K562 (cell line): ENCODE results near the gene SAMD8. TPM values are rescaled to one million over a fixed set of nuclear protein-coding genes. Genes with fewer than 3 reads are reported as not detected.
A peak's percentile ranks its signal among the peaks of the same experiment; 100 is the strongest.

Experiments
- CHD2 ChIP-seq: IDR thresholded peaks from 2 replicates; pipeline ENCODE4 v1.6.1; 2011; ENCODE audit warnings: low read depth, low read length
- IRF2 ChIP-seq: sonication (generic); formaldehyde crosslinking; IDR thresholded peaks from 2 replicates; pipeline ENCODE4 v1.8.1; 2022; ENCODE audit warnings: mild to moderate bottlenecking, missing genetic modification reagents
- MCM7 ChIP-seq, 2 experiments: fragments of 450-650 bp; IDR thresholded peaks; 2 replicates each; pipeline ENCODE4 v1.6.1; 2016 to 2018
- NONO ChIP-seq, 2 experiments: fragments of 200-400 bp in 1 of 2; fragments of 450-650 bp in 1 of 2; formaldehyde crosslinking in 1 of 2; IDR thresholded peaks; 2 replicates each; pipeline ENCODE4 v1.6.1; 2017; ENCODE audit warnings: low read depth in 2 of 2, mild to moderate bottlenecking in 2 of 2, moderate library complexity in 2 of 2, low read length in 1 of 2
- RBFOX2 ChIP-seq: fragments of 200-400 bp; formaldehyde crosslinking; IDR thresholded peaks from 2 replicates; pipeline ENCODE4 v1.6.1; 2017; ENCODE audit warnings: low read depth, mild to moderate bottlenecking, low read length, moderate library complexity
- SIX5 ChIP-seq, 2 experiments: IDR thresholded peaks; 2 replicates each; pipeline ENCODE4 v1.6.1; 2011; ENCODE audit warnings: low read length in 2 of 2, borderline replicate concordance in 1 of 2, low read depth in 1 of 2, mild to moderate bottlenecking in 1 of 2, moderate library complexity in 1 of 2; ENCODE audit not compliant: insufficient read depth in 1 of 2
- SP1 ChIP-seq: sonication (generic); formaldehyde crosslinking; IDR thresholded peaks from 2 replicates; pipeline ENCODE4 v1.8.1; 2022; ENCODE audit warnings: mild to moderate bottlenecking, missing genetic modification reagents
- TAF1 ChIP-seq: IDR thresholded peaks from 2 replicates; pipeline ENCODE4 v1.6.1; 2011; ENCODE audit warnings: mild to moderate bottlenecking, low read length, moderate library complexity; ENCODE audit not compliant: insufficient read depth, control insufficient read depth, severe bottlenecking; ENCODE audit errors: extremely low read depth
- TGIF2 ChIP-seq: sonication (generic); formaldehyde crosslinking; IDR thresholded peaks from 2 replicates; pipeline ENCODE4 v1.8.1; 2022; ENCODE audit warnings: mild to moderate bottlenecking, missing genetic modification reagents, moderate library complexity
- ZBED1 ChIP-seq: IDR thresholded peaks from 2 replicates; pipeline ENCODE4 v1.6.1; 2014
- ZNF696 ChIP-seq: fragments of 250-450 bp; sonication (Bioruptor Pico); conservative IDR thresholded peaks from 2 replicates; pipeline ENCODE4 v1.4.0; 2020; ENCODE audit warnings: mild to moderate bottlenecking, moderate library complexity
- polyA plus RNA-seq, 8 experiments: library from polyadenylated mRNA; depleted of rRNA in 4 of 8; stranded (reverse) in 5 of 8; unstranded in 3 of 8; fragments of >200 nt; fragmentation: Nextera tagmentation in 2 of 8; fragmentation: Illumina TruSeq in 1 of 8; extraction: Ambion mirVana in 2 of 8; extraction: Trizol in 1 of 8; gene quantifications; 2 replicates each; pipeline versions ENCODE4 v1.2.1 to v1.2.3, GENCODE V29; 2011 to 2014; ENCODE audit warnings: inconsistent platforms in 1 of 8, missing spikeins in 1 of 8
- total RNA-seq, 7 experiments: library from RNA; depleted of rRNA in 6 of 7; stranded (reverse); fragments of >200 nt in 6 of 7; fragmentation: Illumina TruSeq in 2 of 7; extraction: Trizol in 2 of 7; gene quantifications; 2 replicates each; pipeline versions ENCODE4 v1.2.1 to v1.2.3, GENCODE V29; 2011 to 2021; ENCODE audit warnings: low replicate concordance in 1 of 7
- TF ChIP-seq, protein P1 (sequence below), 3 experiments: fragments of 200-800 bp in 1 of 3; fragments of 250-450 bp in 1 of 3; fragments of 450-650 bp in 1 of 3; sonication (Bioruptor Pico) in 1 of 3; sonication (Bioruptor generic) in 1 of 3; formaldehyde crosslinking in 1 of 3; IDR thresholded peaks; 2 replicates each; pipeline versions ENCODE4 v1.6.1 to v1.8.0; 2016 to 2022; ENCODE audit warnings: mild to moderate bottlenecking in 2 of 3, missing genetic modification characterization in 2 of 3, missing compliant biosample characterization in 1 of 3, moderate library complexity in 1 of 3
- TF ChIP-seq, protein P2 (sequence below): fragments of 450-650 bp; formaldehyde crosslinking; IDR thresholded peaks from 2 replicates; pipeline ENCODE4 v1.4.0; 2020; ENCODE audit warnings: mild to moderate bottlenecking, moderate library complexity
- TF ChIP-seq, protein P3 (sequence below): sonication (generic); formaldehyde crosslinking; IDR thresholded peaks from 2 replicates; pipeline ENCODE4 v1.8.0; 2022; ENCODE audit warnings: mild to moderate bottlenecking, missing genetic modification reagents
- TF ChIP-seq, protein P4 (sequence below): fragments of 450-650 bp; formaldehyde crosslinking; IDR thresholded peaks from 2 replicates; pipeline ENCODE4 v1.4.0; 2022; ENCODE audit warnings: missing genetic modification characterization

The SAMD8 gene
- total and polyA plus RNA-seq, 9 of the 15 experiments (the other 6 are each of a cell fraction or from before 2014, with no cell fraction given), result 2.7 to 16.1 (median 6.2) TPM

DNA sequence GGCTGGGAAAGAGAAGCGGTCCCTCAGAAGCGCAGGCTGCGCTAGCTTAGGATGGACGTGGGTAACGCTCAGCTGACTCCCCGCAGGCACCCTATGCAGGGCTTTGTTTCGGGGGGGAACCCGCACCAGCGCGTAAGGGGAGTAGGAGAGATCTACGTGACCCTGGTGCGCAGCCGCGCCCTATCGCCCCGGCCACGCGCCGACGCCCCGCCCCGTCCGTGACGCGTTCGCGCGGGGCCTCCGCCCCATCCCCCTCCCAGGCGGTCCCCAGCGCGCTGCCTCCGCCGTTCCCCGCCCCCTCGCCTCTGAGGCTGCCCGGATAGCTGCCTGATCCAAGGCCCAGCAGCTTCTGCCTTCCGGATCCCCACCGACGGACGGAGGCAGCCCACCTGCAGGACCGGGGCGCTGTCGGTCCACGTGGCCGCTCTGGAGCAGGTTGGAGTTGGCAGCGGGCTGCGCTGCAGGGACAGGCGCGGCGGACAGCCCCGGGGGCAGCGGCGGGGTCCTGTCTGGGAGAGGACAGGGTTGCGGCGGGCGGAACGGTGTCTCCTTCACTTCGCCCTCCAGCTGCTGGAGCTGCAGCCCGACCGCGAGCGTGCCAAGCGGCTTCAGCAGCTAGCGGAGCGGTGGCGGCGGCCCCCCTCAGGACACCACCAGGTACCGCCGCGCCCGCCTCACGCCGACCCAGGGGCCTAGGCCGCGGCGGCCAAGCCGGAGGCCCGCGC lies 99.0 kb downstream of the SAMD8 start, which contains the start of gene VDAC2 (continued):
- TF ChIP-seq, protein P1, sequence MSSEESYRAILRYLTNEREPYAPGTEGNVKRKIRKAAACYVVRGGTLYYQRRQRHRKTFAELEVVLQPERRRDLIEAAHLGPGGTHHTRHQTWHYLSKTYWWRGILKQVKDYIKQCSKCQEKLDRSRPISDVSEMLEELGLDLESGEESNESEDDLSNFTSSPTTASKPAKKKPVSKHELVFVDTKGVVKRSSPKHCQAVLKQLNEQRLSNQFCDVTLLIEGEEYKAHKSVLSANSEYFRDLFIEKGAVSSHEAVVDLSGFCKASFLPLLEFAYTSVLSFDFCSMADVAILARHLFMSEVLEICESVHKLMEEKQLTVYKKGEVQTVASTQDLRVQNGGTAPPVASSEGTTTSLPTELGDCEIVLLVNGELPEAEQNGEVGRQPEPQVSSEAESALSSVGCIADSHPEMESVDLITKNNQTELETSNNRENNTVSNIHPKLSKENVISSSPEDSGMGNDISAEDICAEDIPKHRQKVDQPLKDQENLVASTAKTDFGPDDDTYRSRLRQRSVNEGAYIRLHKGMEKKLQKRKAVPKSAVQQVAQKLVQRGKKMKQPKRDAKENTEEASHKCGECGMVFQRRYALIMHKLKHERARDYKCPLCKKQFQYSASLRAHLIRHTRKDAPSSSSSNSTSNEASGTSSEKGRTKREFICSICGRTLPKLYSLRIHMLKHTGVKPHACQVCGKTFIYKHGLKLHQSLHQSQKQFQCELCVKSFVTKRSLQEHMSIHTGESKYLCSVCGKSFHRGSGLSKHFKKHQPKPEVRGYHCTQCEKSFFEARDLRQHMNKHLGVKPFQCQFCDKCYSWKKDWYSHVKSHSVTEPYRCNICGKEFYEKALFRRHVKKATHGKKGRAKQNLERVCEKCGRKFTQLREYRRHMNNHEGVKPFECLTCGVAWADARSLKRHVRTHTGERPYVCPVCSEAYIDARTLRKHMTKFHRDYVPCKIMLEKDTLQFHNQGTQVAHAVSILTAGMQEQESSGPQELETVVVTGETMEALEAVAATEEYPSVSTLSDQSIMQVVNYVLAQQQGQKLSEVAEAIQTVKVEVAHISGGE (CRISPR knock-in tag; IDR thresholded peaks at IDR 0.05), result peak in 1 of 3 experiments; percentile 74; a peak in 3 of 6 replicates
- TF ChIP-seq MCM7 (IDR thresholded peaks at IDR 0.05) (no peak), SIX5 (IDR thresholded peaks at IDR 0.05; ENCODE audit: borderline replicate concordance in 1 of 2, insufficient read depth in 1 of 2, low read depth in 1 of 2, low read length in 2 of 2) (no peak), ZNF696 (CRISPR knock-in tag) (no peak), SP1 (peak; percentile 98), TAF1 (peak; percentile 91), IRF2 (CRISPR knock-in tag) (no peak), TGIF2 (CRISPR knock-in tag) (0 out of 2 replicates have a peak, but pooled peaks have one; percentile 10), RBFOX2 (peak; percentile 96), CHD2 (peak; percentile 80), ZBED1 (peak; percentile 76; the same call in 1 of the 2 replicates), NONO (IDR thresholded peaks at IDR 0.05; ENCODE audit: low read depth in 2 of 2, low read length in 1 of 2) (peak; percentile 74 to 89)
- TF ChIP-seq, protein P2, sequence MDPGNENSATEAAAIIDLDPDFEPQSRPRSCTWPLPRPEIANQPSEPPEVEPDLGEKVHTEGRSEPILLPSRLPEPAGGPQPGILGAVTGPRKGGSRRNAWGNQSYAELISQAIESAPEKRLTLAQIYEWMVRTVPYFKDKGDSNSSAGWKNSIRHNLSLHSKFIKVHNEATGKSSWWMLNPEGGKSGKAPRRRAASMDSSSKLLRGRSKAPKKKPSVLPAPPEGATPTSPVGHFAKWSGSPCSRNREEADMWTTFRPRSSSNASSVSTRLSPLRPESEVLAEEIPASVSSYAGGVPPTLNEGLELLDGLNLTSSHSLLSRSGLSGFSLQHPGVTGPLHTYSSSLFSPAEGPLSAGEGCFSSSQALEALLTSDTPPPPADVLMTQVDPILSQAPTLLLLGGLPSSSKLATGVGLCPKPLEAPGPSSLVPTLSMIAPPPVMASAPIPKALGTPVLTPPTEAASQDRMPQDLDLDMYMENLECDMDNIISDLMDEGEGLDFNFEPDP (CRISPR knock-in tag), result peak; percentile 68; the same call in 1 of the 2 replicates
- TF ChIP-seq, protein P3, sequence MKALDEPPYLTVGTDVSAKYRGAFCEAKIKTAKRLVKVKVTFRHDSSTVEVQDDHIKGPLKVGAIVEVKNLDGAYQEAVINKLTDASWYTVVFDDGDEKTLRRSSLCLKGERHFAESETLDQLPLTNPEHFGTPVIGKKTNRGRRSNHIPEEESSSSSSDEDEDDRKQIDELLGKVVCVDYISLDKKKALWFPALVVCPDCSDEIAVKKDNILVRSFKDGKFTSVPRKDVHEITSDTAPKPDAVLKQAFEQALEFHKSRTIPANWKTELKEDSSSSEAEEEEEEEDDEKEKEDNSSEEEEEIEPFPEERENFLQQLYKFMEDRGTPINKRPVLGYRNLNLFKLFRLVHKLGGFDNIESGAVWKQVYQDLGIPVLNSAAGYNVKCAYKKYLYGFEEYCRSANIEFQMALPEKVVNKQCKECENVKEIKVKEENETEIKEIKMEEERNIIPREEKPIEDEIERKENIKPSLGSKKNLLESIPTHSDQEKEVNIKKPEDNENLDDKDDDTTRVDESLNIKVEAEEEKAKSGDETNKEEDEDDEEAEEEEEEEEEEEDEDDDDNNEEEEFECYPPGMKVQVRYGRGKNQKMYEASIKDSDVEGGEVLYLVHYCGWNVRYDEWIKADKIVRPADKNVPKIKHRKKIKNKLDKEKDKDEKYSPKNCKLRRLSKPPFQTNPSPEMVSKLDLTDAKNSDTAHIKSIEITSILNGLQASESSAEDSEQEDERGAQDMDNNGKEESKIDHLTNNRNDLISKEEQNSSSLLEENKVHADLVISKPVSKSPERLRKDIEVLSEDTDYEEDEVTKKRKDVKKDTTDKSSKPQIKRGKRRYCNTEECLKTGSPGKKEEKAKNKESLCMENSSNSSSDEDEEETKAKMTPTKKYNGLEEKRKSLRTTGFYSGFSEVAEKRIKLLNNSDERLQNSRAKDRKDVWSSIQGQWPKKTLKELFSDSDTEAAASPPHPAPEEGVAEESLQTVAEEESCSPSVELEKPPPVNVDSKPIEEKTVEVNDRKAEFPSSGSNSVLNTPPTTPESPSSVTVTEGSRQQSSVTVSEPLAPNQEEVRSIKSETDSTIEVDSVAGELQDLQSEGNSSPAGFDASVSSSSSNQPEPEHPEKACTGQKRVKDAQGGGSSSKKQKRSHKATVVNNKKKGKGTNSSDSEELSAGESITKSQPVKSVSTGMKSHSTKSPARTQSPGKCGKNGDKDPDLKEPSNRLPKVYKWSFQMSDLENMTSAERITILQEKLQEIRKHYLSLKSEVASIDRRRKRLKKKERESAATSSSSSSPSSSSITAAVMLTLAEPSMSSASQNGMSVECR (CRISPR knock-in tag), result peak; percentile 94
- TF ChIP-seq, protein P4, sequence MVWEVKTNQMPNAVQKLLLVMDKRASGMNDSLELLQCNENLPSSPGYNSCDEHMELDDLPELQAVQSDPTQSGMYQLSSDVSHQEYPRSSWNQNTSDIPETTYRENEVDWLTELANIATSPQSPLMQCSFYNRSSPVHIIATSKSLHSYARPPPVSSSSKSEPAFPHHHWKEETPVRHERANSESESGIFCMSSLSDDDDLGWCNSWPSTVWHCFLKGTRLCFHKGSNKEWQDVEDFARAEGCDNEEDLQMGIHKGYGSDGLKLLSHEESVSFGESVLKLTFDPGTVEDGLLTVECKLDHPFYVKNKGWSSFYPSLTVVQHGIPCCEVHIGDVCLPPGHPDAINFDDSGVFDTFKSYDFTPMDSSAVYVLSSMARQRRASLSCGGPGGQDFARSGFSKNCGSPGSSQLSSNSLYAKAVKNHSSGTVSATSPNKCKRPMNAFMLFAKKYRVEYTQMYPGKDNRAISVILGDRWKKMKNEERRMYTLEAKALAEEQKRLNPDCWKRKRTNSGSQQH (CRISPR knock-in tag), result peak; percentile 96
